ENCODE measurements around the gene TCOF1.
"Not testable (repeated sequence)": the region's sequence is repeated elsewhere in the genome, so short reads cannot be mapped to it uniquely, and the experiment has no call there.

TCOF1 gene

DNA sequence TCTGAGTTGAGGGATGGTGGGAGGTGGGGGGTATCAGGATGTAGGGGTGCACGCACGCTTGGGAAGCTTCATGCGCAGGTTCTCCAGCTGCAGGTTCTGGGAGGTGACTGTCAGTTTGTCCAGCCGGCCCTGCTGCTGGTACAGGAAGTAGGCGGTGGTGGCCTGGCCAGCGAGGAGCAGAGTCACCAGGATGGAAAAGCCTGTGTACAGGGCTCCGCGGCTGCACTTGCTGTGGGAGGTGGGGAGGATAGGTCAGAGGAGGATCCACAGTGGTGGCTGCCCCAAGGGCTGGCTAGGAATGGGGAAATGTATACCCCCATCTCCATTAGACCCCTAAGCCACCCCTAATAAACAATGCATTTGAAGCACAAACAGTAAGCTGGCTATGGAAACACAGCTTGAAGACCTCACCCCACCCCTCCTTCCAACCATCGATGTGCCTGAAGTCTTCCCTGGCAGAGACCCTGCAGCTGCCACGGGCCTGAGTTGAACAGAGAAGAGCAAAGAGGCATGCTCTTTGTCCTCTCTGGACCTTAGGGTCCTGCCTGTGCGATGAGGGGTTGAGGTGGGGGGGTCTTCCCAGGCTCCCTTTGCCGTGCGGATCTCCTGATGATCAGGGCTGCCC lies 49.7 kb downstream of the TCOF1 start:
- no peak for DNase-seq

DNA sequence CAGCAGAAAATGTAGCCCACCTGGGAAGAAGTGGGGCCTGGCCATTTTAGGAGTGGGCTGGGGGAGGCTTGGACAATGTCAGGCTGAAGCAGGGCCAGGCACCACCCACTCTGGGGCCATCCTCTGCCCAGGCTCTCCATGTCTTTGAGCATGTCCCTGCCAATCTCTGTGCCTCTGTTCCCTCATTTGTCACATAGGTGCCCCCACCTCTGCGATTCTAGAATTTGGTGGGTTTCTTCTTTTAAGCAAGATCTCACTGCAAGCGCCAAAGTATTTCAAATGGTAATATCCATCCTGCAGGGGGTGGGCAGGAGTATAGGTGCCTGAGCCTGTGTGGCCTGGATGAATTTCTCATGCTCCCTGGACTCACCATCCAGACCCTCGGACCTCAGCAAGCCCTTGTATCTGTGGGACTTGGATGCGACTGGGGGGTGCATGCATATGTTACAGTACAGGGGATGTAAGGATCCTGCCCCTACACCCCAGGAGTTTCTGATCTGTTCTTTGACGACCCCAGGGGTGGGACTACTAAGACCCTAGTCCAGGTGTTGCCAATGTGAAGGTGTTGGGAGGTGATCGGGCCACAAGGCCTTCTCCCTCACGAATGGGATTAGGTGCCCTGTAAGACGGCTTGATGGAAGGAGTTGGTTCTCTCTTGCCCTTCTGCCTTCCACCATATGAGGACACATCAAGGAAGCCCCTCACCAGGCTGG lies 50.9 kb downstream of the TCOF1 start:
- DNase-seq: no peak

DNA sequence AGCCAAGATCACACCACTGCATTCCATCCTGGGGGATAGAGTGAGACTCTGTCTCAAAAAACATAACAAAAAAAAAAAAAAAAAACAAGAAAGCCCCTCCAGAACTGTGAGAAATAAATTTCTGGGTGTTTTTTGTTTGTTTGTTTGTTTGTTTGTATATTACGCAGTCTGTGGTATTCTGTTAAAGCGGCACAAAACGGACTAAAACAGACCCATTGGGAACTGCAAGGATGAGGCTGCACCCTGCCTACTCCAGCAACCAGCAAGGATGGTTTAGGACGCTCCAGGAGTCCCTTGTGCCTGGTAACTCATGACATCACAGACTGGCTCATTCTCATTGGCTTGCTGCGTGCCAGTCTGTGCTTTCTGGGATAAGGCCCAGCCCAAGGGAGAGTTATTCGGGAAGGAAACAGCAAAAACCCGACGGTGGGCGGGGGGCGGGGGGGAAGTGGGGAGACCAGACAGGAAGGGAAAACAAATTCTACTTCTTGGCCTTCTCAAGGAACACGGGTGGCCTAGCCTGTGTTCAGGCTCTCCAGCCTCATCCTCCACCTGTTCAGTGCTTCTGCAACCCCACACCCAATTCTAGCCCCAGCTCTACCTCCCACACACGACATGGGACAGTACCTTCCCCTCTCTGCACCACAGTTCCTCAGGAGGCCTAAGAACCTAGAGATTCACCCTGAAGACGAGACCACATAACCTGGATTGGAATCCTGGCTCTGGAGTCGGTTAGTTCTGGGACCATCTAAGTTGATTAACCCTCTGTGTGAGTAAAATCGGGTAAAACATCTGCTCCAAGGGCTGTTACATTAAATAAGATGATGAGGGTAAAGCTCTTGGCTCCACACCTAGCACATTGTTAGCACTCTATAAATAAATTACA lies 52.4 kb downstream of the TCOF1 start:
- DNase-seq: peak; percentile 76

DNA sequence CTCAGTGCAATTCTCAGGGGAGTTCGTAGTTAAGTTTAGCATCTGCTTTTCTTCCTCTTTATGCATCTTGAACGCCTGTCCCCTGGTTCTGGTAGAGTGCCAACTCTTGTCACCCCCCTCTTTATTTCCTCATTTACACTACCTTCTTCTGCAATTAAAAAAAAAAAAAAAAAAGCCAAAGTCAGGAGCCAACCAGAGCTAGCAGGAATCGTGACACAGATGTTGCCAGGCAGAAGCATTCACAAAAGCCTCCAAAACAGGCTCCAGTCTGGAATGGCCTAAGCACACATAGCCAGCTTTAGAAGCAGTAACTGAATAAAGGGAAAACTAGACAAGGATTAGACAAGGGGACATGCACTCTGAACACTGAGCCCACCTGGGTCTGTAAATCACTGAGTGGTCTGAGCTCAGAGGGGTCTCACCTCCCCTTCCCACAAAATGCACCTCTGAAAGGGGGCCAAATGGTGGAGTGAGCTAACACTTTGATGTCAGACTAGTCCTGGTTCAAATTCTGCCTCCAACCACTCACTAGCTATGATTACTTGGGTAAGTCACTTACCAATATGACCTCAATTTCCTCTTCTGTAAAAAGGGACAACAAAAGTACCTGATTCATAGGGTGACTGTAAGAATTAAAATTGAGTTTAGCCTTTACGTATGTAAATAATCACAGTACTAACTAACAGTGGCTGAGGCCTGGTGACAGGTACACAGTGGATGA lies 53.2 kb downstream of the TCOF1 start:
- DNase-seq: peak; percentile 73

DNA sequence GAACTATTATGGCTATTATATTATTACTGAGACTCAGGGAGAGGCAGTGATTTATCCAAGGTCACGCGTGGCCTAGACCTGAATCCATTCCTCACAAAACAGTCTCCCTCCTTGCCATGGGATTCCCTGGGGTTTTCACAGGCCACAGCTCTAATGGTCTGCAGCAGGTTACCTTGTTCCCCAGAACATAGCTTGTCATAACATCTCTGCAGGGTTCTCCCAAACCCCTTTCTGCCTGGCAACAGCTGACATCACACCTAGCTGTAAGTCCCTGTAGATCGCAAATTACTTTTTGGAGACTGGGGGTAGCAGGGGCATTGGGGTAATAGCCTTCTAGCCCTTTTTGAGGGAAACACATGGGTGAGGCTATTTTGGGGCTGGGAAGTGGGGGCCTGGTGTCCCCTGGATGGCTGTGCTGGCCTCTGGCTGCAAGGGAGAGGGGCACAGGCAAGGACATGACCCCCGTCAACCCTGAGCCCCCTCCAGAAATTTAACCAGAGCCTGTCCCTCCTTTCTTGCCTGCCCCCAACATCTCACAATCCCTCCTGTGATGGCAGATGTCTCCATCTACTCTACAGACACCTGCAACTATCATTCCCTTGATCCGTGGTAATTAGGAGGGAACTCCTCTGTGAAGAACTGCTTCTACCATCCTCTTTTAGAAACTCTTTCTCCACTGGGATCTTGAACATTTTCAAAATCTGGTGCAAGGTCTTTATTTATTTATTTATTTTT lies 53.9 kb downstream of the TCOF1 start:
- DNase-seq: peak; percentile 85

GRCh38 chr5:150412319-150413175 lies 55.0 kb downstream of the TCOF1 start, which contains the start of gene CD74:
Gene CD74, minus strand, starts transcription at chr5:150412910. Its CDS starts 161 bp downstream, at chr5:150412749.
- DNase-seq: peak; percentile 96

DNA sequence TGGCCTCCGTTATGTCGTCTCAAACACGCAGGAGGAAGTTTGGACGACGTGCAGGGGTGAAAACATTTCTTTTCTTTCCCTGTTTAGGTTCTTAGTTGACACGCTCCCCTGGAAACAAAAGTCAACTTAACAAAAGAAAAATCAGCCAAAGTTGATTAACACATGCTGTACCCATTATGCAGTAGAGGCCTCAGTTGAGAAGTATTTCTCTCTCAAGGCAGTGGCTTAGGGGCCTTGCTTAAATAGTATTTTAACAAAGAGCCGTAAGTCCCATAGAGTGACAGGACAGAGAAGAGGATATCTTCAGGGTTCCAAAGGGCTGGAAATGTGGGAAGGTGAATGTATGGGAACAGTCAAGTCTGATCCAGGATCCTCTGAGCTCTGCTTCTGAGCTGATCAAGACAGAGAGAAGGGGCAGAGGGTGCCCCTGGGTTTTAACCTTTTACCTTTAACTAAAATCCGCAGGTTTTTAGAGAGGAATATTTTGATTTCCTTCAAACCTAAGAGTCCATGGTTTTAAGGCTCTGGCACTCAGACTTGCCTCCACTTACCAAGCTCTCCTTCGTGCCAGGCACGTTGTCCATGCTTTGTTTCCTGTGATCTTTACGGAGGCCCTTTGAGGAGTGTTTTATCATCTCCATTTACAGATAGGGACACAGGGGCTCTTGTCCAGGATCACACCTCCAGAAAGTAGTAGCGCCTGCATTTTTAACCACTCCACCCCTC lies 55.8 kb downstream of the TCOF1 start:
- DNase-seq: no peak

- DNase-seq: not testable (repeated sequence)
Measured at GRCh38 chr5:150413902-150414790, 56.6 kb downstream of the TCOF1 start.

GRCh38 chr5:150419630-150420270 lies 62.3 kb downstream of the TCOF1 start:
- DNase-seq: no peak

- no peak for DNase-seq
Measured at GRCh38 chr5:150422075-150422474, 64.6 kb downstream of the TCOF1 start.

DNA sequence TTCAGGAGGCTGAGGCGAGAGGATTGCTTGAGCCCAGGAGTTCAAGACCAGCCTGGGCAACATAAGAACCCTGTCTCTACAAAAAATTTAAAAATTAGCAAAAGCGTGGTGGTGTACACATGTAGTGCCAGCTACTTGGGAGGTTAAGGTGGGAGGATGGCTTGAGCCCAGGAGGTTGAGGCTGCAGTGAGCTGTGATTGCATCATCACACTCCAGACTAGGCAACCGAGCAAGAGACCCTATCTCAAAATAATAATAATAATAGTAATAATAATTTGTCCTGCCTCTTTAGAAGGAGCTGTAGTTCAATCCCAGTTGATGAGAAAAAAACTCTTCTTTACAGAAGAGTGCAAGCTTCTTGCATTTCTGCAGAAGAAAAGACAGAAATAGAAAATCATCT lies 65.3 kb downstream of the TCOF1 start:
- no peak for DNase-seq

- not testable (repeated sequence) for DNase-seq
Measured at GRCh38 chr5:150426165-150426564, 68.7 kb downstream of the TCOF1 start.

DNA sequence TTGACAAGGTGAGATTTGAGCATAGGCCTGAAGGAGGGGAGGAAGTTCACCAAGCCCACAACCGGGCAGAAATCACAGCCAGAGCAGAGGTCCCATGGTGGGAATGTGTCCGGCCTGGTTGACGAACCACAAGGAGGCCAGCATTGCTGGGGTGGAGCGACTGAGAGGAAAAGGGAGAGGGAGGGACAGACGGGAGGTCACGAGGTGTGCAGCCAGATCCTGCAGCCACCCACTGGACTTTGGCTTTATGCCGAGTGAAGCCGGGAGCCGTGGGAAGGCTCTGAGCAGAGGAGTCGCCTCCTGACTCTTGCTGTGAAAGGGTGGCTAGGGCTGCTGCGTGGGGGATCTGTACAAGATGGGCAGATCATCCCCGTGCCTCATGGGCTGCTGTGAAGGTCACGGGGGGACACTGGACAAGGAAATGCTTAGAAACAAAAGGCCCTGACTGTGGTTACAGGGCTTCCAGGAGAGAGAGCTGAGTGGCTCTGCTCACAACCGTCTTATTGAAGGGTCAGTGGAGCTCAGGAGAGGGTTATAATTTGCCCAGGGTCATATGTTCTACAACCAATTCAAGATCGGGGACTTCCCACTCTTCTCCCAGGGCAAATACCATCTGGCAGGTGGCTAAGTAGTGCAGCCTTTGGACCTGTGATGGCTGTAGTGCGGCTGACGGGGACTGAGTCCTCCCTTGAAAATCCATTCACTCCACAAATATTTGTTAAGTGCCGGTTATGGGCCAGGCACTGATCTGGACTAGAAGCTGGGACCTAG lies 70.8 kb downstream of the TCOF1 start:
- DNase-seq: no peak

GRCh38 chr5:150428978-150429377 lies 71.5 kb downstream of the TCOF1 start:
- no peak for DNase-seq

- DNase-seq: no peak
Measured at GRCh38 chr5:150429410-150429873, 71.9 kb downstream of the TCOF1 start.

- no peak for DNase-seq
Measured at GRCh38 chr5:150431048-150431447, 73.6 kb downstream of the TCOF1 start.

DNA sequence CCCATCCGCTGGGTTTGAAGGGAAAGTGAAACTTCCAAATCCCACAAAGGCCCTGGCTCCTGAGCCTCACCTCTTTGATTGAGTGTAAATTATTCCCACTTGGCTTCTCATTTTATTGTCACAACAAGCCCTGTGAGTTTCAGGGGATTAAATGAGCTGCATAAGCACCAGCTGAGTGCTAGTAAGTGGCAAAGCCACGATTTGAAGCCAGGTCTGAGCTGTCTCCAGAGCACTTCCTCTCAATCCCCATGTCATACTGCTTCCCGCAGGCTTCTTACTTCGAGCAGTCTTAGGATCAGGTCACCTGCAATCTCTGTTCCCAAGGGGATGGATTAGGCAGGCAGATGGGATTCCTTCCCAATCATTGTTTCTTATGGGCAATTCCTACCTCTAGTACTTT lies 74.1 kb downstream of the TCOF1 start:
- no peak for DNase-seq

- DNase-seq: no peak
Measured at GRCh38 chr5:150434464-150434863, 77.0 kb downstream of the TCOF1 start.
